Inflammatory macrophage treated with lipopolysaccharide for 1 hour (primary cell): Measurements from ENCODE around the gene CCDC90B.

Source experiments
- DNase-seq, 2 donors: peaks; one replicate each; pipeline ENCODE4 v3.0.0-alpha.2; 2020 to 2022

The CCDC90B gene

DNA sequence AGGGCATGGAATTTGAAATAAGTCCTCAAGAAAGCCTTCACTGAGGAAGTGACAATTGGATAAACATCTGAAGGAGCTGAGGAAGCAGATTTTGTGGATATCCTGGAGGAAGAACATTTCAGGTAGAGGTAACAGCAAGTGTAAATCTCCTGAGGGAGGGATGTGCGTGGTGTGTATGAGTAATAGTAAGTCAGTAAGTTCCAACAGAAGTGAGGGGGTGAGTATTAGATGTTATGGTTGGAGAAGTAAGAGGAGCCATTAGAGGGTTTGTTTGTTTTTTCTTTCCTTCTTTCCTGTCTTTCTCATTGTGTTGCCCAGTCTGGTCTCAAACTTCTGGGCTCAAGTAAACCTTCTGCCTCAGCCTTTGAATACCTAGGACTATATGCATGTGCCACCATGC is 63.7 kb downstream of the CCDC90B start:
- DNase-seq: no peak

GRCh38 chr11:83221694-83222093 is 64.5 kb downstream of the CCDC90B start:
- DNase-seq: no peak

GRCh38 chr11:83220260-83220659 is 65.9 kb downstream of the CCDC90B start:
- DNase-seq: no peak

DNA sequence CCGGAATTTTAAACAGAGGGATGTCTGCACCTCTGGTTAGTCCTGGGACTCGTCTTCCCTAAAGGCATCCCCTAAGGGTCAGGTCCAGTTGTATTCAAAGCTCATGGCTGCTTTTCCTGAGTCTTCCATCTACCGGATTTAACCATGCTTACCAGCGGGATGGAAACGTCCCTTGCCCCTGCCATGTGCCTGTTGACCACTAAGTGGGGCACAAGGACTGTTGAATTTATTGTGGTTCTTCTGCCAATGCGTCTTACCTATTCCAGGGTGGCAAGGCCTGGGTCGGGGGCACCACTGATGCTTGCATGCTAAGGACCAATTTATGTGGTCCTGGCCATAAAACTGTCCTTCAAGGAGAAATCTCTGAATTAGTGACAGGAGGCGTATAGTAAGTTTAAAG is 67.1 kb downstream of the CCDC90B start:
- DNase-seq: no peak
